H1 (cell line): Measurements from ENCODE around the gene KRTAP21-3. TPM values are rescaled to one million over a fixed set of nuclear protein-coding genes. Genes with fewer than 3 reads are reported as not detected.
A peak's percentile ranks its signal among the peaks of the same experiment; 100 is the strongest.

Experiments used
- CTCF ChIA-PET: fragments of 300-600 bp; sonication (Branson Sonifier 250); formaldehyde crosslinking; loops from one replicate; lab custom pipeline; 2021; ENCODE audit not compliant: partially characterized antibody; lab: Charles Lee
- POLR2A ChIA-PET: fragments of 300-600 bp; sonication (Branson Sonifier 250); formaldehyde crosslinking; loops from one replicate; lab custom pipeline; 2021; ENCODE audit warnings: inconsistent platforms; ENCODE audit not compliant: partially characterized antibody; lab: Charles Lee
- DNase-seq, 2 experiments: peaks; one replicate each; pipeline versions ENCODE4 v3.0.0 to v3.0.0-alpha.2; 2010 to 2022; ENCODE audit warnings: low spot score in 2 of 2, low read depth in 1 of 2, mixed read lengths in 1 of 2
- FAIRE-seq: peaks from 2 replicates; lab custom pipeline; 2011; peaks lifted over from hg19 to GRCh38; lab: Jason Lieb, UNC
- H2AFZ ChIP-seq: 2 replicates; pipeline ENCODE4 v1.8.1; 2012; ENCODE audit warnings: low read length, inconsistent platforms
- H2AK5ac ChIP-seq: 2 replicates; pipeline ENCODE4 v1.6.1; 2013; ENCODE audit warnings: low read depth, low read length
- H2BK120ac ChIP-seq: replicated peaks from 2 replicates; pipeline ENCODE3; 2013; ENCODE audit warnings: low read depth, low read length, inconsistent platforms
- H2BK12ac ChIP-seq: 2 replicates; pipeline ENCODE4 v1.6.1; 2013; ENCODE audit warnings: low read depth, low read length
- H2BK15ac ChIP-seq: 2 replicates; pipeline ENCODE4 v1.6.1; 2013; ENCODE audit warnings: low read length
- H2BK20ac ChIP-seq: 2 replicates; pipeline ENCODE4 v1.6.1; 2013; ENCODE audit warnings: low read length
- H2BK5ac ChIP-seq: 2 replicates; pipeline ENCODE4 v1.6.1; 2013; ENCODE audit warnings: low read depth, low read length
- H3K14ac ChIP-seq: 2 replicates; pipeline ENCODE4 v1.6.1; 2013; ENCODE audit warnings: inconsistent platforms; ENCODE audit not compliant: insufficient read length
- H3K18ac ChIP-seq: 2 replicates; pipeline ENCODE4 v1.6.1; 2013; ENCODE audit warnings: low read length; ENCODE audit errors: extremely low read depth
- H3K23ac ChIP-seq: 2 replicates; pipeline ENCODE4 v1.6.1; 2013; ENCODE audit warnings: inconsistent platforms; ENCODE audit not compliant: insufficient read length
- H3K23me2 ChIP-seq: 2 replicates; pipeline ENCODE4 v1.6.1; 2013; ENCODE audit warnings: low read depth, low read length
- H3K27ac ChIP-seq: 2 replicates; pipeline ENCODE4 v1.6.1; 2011; ENCODE audit warnings: low read depth, low read length, inconsistent platforms
- H3K27me3 ChIP-seq, 4 experiments: replicated peaks in 1 of 4; 1 replicate in 1 of 4; 2 replicates in 3 of 4; pipeline versions ENCODE4 v1.6.1 to v1.8.1; 2011 to 2013; ENCODE audit warnings: low read length in 3 of 4, mild to moderate bottlenecking in 3 of 4, inconsistent platforms in 2 of 4, mixed read lengths in 2 of 4, moderate library complexity in 1 of 4; ENCODE audit not compliant: control insufficient read depth in 3 of 4, insufficient read depth in 3 of 4; ENCODE audit errors: extremely low read depth in 1 of 4
- H3K36me3 ChIP-seq, 4 experiments: 2 replicates each; pipeline versions ENCODE4 v1.6.1 to v1.8.1; 2011 to 2013; ENCODE audit warnings: mild to moderate bottlenecking in 4 of 4, low read length in 3 of 4, moderate library complexity in 2 of 4, control low read depth in 1 of 4, inconsistent platforms in 1 of 4; ENCODE audit not compliant: insufficient read depth in 4 of 4, control insufficient read depth in 2 of 4
- H3K4ac ChIP-seq: replicated peaks from 2 replicates; pipeline ENCODE3; 2013; ENCODE audit warnings: low read length, low read depth, mixed read lengths, inconsistent platforms; ENCODE audit not compliant: insufficient read length
- H3K4me1 ChIP-seq, 4 experiments: replicated peaks in 1 of 4; 1 replicate in 1 of 4; 2 replicates in 3 of 4; pipeline versions ENCODE4 v1.6.1 to v1.8.1; 2011 to 2013; ENCODE audit warnings: low read length in 3 of 4, inconsistent platforms in 2 of 4, mixed read lengths in 1 of 4; ENCODE audit not compliant: insufficient read depth in 4 of 4, control insufficient read depth in 3 of 4
- H3K4me2 ChIP-seq, 2 experiments: 2 replicates each; pipeline versions ENCODE4 v1.6.1 to v1.8.1; 2011 to 2013; ENCODE audit warnings: low read depth in 2 of 2, low read length in 2 of 2, control low read depth in 1 of 2, inconsistent platforms in 1 of 2, mild to moderate bottlenecking in 1 of 2; ENCODE audit not compliant: insufficient read depth in 1 of 2
- H3K4me3 ChIP-seq, 4 experiments: fragments of 200-600, 300-600 bp in 1 of 4; sonication (generic), shearing (Covaris generic), sonication (Bioruptor Twin) in 1 of 4; 2 replicates each; pipeline versions ENCODE4 v1.5.1 to v1.8.1; 2011 to 2016; ENCODE audit warnings: low read length in 4 of 4, low read depth in 3 of 4, control low read depth in 2 of 4, inconsistent platforms in 2 of 4, mild to moderate bottlenecking in 2 of 4, mixed read lengths in 1 of 4, moderate library complexity in 1 of 4; ENCODE audit not compliant: insufficient read depth in 2 of 4; ENCODE audit errors: extremely low read depth in 1 of 4
- H3K56ac ChIP-seq: replicated peaks from 2 replicates; pipeline ENCODE3; 2013; ENCODE audit warnings: low read depth, mild to moderate bottlenecking, mixed read lengths, low read length, inconsistent platforms; ENCODE audit not compliant: insufficient read length
- H3K79me1 ChIP-seq: 2 replicates; pipeline ENCODE4 v1.6.1; 2013; ENCODE audit warnings: low read depth, low read length, control low read depth
- H3K79me2 ChIP-seq, 2 experiments: 2 replicates each; pipeline versions ENCODE4 v1.6.1 to v1.8.1; 2012 to 2013; ENCODE audit warnings: low read length in 2 of 2, mild to moderate bottlenecking in 2 of 2, inconsistent platforms in 1 of 2; ENCODE audit not compliant: insufficient read depth in 2 of 2, control insufficient read depth in 1 of 2
- H3K9ac ChIP-seq, 4 experiments: replicated peaks in 1 of 4; 1 replicate in 1 of 4; 2 replicates in 3 of 4; pipeline versions ENCODE4 v1.6.1 to v1.8.1; 2011 to 2013; ENCODE audit warnings: low read depth in 3 of 4, low read length in 3 of 4, control low read depth in 2 of 4, mild to moderate bottlenecking in 2 of 4, moderate library complexity in 2 of 4, inconsistent platforms in 1 of 4; ENCODE audit errors: extremely low read depth in 1 of 4
- H3K9me3 ChIP-seq, 2 experiments: 2 replicates each; pipeline versions ENCODE4 v1.6.1 to v1.8.1; 2012 to 2013; ENCODE audit warnings: mild to moderate bottlenecking in 2 of 2, moderate library complexity in 2 of 2, control low read depth in 1 of 2, inconsistent platforms in 1 of 2, low read depth in 1 of 2, low read length in 1 of 2, mixed read lengths in 1 of 2; ENCODE audit not compliant: insufficient read depth in 2 of 2
- H4K20me1 ChIP-seq, 2 experiments: replicated peaks in 1 of 2; 2 replicates each; pipeline versions ENCODE3 to v1.8.1; 2011 to 2013; ENCODE audit warnings: inconsistent platforms in 2 of 2, low read length in 2 of 2, mild to moderate bottlenecking in 1 of 2; ENCODE audit not compliant: insufficient read depth in 2 of 2, control insufficient read depth in 1 of 2
- H4K5ac ChIP-seq: 2 replicates; pipeline ENCODE4 v1.6.1; 2013; ENCODE audit warnings: low read length, low read depth, mixed read lengths, inconsistent platforms; ENCODE audit not compliant: insufficient read length
- H4K8ac ChIP-seq: 2 replicates; pipeline ENCODE4 v1.8.0; 2013; ENCODE audit warnings: mild to moderate bottlenecking, moderate library complexity, low read length, inconsistent platforms; ENCODE audit not compliant: insufficient read depth; ENCODE audit errors: extremely low read depth
- H4K91ac ChIP-seq: replicated peaks from 2 replicates; pipeline ENCODE3; 2013; ENCODE audit warnings: low read length, mixed read lengths, inconsistent platforms; ENCODE audit not compliant: insufficient read length
- EGR1 ChIP-seq: IDR thresholded peaks from 2 replicates; pipeline ENCODE4 v1.6.1; 2011; ENCODE audit warnings: low read depth, low read length, borderline replicate concordance
- EP300 ChIP-seq, 2 experiments: IDR thresholded peaks; 1 replicate in 1 of 2; 2 replicates in 1 of 2; pipeline ENCODE4 v1.6.1; 2011 to 2012; ENCODE audit warnings: low read depth in 2 of 2, low read length in 2 of 2, mild to moderate bottlenecking in 2 of 2, borderline replicate concordance in 1 of 2, inconsistent platforms in 1 of 2, moderate library complexity in 1 of 2
- KDM5A ChIP-seq: fragments of 200-600 bp; IDR thresholded peaks from 2 replicates; pipeline ENCODE4 v1.7.1; 2012; ENCODE audit warnings: mild to moderate bottlenecking, low read length, inconsistent platforms, mixed read lengths
- POLR2AphosphoS5 ChIP-seq: IDR thresholded peaks from 2 replicates; pipeline ENCODE4 v1.6.1; 2011; ENCODE audit warnings: low read depth, low read length
- RFX5 ChIP-seq: IDR thresholded peaks from 2 replicates; pipeline ENCODE4 v1.6.1; 2011; ENCODE audit warnings: low read depth, low read length, improper control_type of control experiment, borderline replicate concordance
- WGBS, 2 experiments: shearing (Covaris generic) in 1 of 2; methylation state at CpG; one replicate each; pipeline versions ENCODE4 v1.1.6 to v1.1.7; 2013 to 2015; ENCODE audit warnings: low lambda C conversion rate in 2 of 2, mixed read lengths in 2 of 2, inconsistent platforms in 1 of 2, low coverage in 1 of 2, missing lambda C conversion rate in 1 of 2; ENCODE audit not compliant: insufficient replicate concordance in 2 of 2, insufficient coverage in 1 of 2, insufficient read length in 1 of 2; ENCODE audit errors: extremely low coverage in 1 of 2, missing lambda C conversion rate in 1 of 2; 5-methylcytosine and 5-hydroxymethylcytosine counted together
- polyA plus RNA-seq, 7 experiments: library from polyadenylated mRNA; depleted of rRNA in 3 of 7; stranded (reverse) in 5 of 7; unstranded in 2 of 7; fragments of >200 nt in 5 of 7; fragments of 200-250 nt in 2 of 7; gene quantifications; 1 replicate in 5 of 7; 2 replicates in 1 of 7; 4 replicates in 1 of 7; pipeline versions ENCODE4 v1.2.1 to v1.2.3, GENCODE V29; 2011 to 2013; ENCODE audit warnings: missing spikeins in 2 of 7, mixed read lengths in 2 of 7
- total RNA-seq: library from RNA; stranded (reverse); fragmentation: NEBNext Ultra II Directional; extraction: Animal tissue kit (Norgen Biotek cat#: 25700); gene quantifications from 2 replicates; pipeline ENCODE4 v1.2.1, GENCODE V29; 2021
- TF ChIP-seq, protein P1 (sequence below): IDR thresholded peaks from 2 replicates; pipeline ENCODE4 v1.6.1; 2012; ENCODE audit warnings: inconsistent platforms

Gene KRTAP21-3
- total and polyA plus RNA-seq, 2 of the 8 experiments (the other 6 are each of a cell fraction or from before 2014, with no cell fraction given) = not detected

DNA sequence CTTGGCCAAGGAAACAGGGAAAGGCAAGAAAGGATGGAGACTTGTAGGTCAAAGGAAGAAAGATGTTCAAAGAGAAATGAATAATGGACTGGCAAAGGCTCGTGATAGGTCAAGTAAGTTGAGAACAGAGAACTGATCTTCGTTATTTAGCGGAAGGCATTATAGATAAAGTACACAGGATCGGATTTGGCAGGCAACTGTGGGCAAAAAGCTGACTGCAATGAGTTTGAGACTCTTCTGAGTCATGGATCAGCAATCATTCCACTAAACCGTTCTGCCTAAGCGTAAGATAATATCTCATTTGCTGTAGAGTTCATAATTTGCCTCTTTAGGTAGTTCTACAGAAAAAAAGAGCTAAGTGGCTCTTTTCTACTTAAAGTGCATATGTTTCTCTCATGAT lies 34.1 kb downstream of the KRTAP21-3 start:
- H3K23me2 ChIP-seq = no peaks in the 10 kb centered on the region
- H3K79me1 ChIP-seq = no peaks in the 10 kb centered on the region
- no peak overlapping the region for H3K9ac ChIP-seq
- no peak overlapping the region for H4K5ac ChIP-seq
- H2BK12ac ChIP-seq = no peak overlapping the region
- H4K8ac ChIP-seq = no peak overlapping the region
- H2BK5ac ChIP-seq = no peak overlapping the region
- 96% methylated on average over 6 of the region's 6 CpGs; no CpG with 5 or more reads in 1 of the 2 experiments for WGBS, 2 experiments
- no peak overlapping the region for H3K56ac ChIP-seq
- H2AFZ ChIP-seq = 0 out of 2 replicates have a peak overlapping the region, but pooled peaks have one; percentile 58
- H3K4ac ChIP-seq = no peak overlapping the region
- no peaks in the 10 kb centered on the region for H3K36me3 ChIP-seq
- H3K23ac ChIP-seq = no peak overlapping the region
- no peaks in the 10 kb centered on the region for H3K9me3 ChIP-seq
- FAIRE-seq (no peak), DNase-seq (no peak)
- no peaks in the 10 kb centered on the region for H4K20me1 ChIP-seq
- H3K18ac ChIP-seq = no peak overlapping the region
- no peak overlapping the region for H3K27ac ChIP-seq
- H3K4me1 ChIP-seq = no peaks in the 10 kb centered on the region
- H2BK20ac ChIP-seq = no peak overlapping the region
- H3K79me2 ChIP-seq = no peaks in the 10 kb centered on the region
- no peak overlapping the region for H3K14ac ChIP-seq
- H3K4me3 ChIP-seq = no peak overlapping the region
- TF ChIP-seq POLR2AphosphoS5 (no peak), RFX5 (no peak), EGR1 (no peak), KDM5A (no peak), EP300 (IDR thresholded peaks at IDR 0.05; ENCODE audit: borderline replicate concordance in 1 of 2, low read depth in 2 of 2, low read length in 2 of 2) (no peak)
- TF ChIP-seq, protein P1, sequence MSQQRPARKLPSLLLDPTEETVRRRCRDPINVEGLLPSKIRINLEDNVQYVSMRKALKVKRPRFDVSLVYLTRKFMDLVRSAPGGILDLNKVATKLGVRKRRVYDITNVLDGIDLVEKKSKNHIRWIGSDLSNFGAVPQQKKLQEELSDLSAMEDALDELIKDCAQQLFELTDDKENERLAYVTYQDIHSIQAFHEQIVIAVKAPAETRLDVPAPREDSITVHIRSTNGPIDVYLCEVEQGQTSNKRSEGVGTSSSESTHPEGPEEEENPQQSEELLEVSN = no peak
- H2BK120ac ChIP-seq = no peak overlapping the region
- H3K27me3 ChIP-seq = no peaks in the 10 kb centered on the region
- H4K91ac ChIP-seq = no peak overlapping the region
- H3K4me2 ChIP-seq = no peak overlapping the region
- H2BK15ac ChIP-seq = no peak overlapping the region
- ChIA-PET POLR2A (no interaction called here), CTCF (interaction anchor here (1.0 kb wide), 1 partner anchor 155 kb away, joined by 3 read pairs; no protein-coding TSS in a partner anchor)
- no peak overlapping the region for H2AK5ac ChIP-seq
